22Rv1 (cell line): Measurements from ENCODE around the gene DAGLA.

Source experiments
- CTCF ChIP-seq: fragments of 450-650 bp; IDR thresholded peaks from 2 replicates; pipeline ENCODE4 v1.5.1; 2017; ENCODE audit warnings: mild to moderate bottlenecking
- ZFX ChIP-seq: fragments of 450-650 bp; IDR thresholded peaks from 2 replicates; pipeline ENCODE4 v1.6.1; 2017; ENCODE audit warnings: antibody characterized with exemption, borderline replicate concordance

- TF ChIP-seq CTCF, result no peak
- no peak for TF ChIP-seq ZFX
These were observed 34.7 kb downstream of the DAGLA start for GRCh38 chr11:61714916-61715315.
